Transverse colon (tissue), 4 donors: ENCODE measurements around the gene HDDC2.

Experiments used
- POLR2A ChIP-seq: fragments of 450-650 bp; IDR thresholded peaks from one replicate; pipeline ENCODE4 v1.6.1; 2016; ENCODE audit warnings: antibody characterized with exemption, mild to moderate bottlenecking, moderate library complexity
- POLR2AphosphoS5 ChIP-seq, 3 donors: sonication (generic); formaldehyde crosslinking; IDR thresholded peaks; one replicate each; pipeline ENCODE4 v1.6.1; 2016; ENCODE audit warnings: antibody characterized with exemption in 3 of 3
- TF ChIP-seq, protein P1 (sequence below), 5 experiments: fragments of 200-600 bp in 3 of 5; fragments of 450-650 bp in 2 of 5; sonication (generic) in 3 of 5; IDR thresholded peaks; 1 replicate in 2 of 5; 2 replicates in 3 of 5; pipeline ENCODE4 v1.5.1; 2016 to 2017; ENCODE audit warnings: antibody characterized with exemption in 5 of 5, inconsistent platforms in 3 of 5, mild to moderate bottlenecking in 2 of 5, moderate library complexity in 1 of 5

DNA sequence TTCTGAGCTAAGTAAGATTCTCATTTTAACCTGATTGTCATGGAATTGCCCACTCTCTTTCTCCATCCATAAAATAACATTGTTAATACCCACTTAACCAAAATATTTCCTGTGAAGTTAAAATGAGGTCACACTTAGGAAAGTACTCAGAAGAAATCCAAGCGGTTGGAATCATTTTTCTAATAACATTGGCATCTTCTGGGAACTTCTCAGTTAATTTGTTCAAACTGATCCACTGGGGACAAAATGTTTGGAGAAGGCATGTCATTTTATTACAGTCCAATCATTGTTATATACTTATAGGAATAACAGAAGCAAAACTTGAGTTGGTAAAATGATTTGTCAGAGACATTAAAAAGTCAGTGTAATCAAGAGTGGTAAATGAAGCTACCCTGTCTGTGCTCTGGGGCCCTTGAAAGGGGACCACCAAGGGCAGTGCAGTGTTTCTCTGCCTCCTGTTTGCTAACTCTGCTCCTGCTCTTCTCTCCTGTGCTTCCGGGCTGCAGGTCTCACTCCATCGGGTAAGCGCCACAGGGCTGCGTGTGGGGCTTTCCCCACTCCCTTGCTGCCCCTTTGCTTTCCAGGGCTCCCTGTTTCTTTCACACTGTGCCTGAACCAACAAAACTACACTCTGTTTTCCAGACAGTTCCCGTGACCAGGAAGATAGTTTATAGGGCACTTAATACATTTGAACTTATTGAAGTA is 50.1 kb downstream of the HDDC2 start:
- TF ChIP-seq, protein P1, sequence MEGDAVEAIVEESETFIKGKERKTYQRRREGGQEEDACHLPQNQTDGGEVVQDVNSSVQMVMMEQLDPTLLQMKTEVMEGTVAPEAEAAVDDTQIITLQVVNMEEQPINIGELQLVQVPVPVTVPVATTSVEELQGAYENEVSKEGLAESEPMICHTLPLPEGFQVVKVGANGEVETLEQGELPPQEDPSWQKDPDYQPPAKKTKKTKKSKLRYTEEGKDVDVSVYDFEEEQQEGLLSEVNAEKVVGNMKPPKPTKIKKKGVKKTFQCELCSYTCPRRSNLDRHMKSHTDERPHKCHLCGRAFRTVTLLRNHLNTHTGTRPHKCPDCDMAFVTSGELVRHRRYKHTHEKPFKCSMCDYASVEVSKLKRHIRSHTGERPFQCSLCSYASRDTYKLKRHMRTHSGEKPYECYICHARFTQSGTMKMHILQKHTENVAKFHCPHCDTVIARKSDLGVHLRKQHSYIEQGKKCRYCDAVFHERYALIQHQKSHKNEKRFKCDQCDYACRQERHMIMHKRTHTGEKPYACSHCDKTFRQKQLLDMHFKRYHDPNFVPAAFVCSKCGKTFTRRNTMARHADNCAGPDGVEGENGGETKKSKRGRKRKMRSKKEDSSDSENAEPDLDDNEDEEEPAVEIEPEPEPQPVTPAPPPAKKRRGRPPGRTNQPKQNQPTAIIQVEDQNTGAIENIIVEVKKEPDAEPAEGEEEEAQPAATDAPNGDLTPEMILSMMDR (IDR thresholded peaks at IDR 0.05) = no peak
- no peak for TF ChIP-seq POLR2A
- no peak for TF ChIP-seq POLR2AphosphoS5 (IDR thresholded peaks at IDR 0.05)
